ENCODE results near the gene KCNK3. TPM values are rescaled to one million over a fixed set of nuclear protein-coding genes. Genes with fewer than 3 reads are reported as not detected.

Gene KCNK3
- total RNA-seq, 1 donor: not detected

DNA sequence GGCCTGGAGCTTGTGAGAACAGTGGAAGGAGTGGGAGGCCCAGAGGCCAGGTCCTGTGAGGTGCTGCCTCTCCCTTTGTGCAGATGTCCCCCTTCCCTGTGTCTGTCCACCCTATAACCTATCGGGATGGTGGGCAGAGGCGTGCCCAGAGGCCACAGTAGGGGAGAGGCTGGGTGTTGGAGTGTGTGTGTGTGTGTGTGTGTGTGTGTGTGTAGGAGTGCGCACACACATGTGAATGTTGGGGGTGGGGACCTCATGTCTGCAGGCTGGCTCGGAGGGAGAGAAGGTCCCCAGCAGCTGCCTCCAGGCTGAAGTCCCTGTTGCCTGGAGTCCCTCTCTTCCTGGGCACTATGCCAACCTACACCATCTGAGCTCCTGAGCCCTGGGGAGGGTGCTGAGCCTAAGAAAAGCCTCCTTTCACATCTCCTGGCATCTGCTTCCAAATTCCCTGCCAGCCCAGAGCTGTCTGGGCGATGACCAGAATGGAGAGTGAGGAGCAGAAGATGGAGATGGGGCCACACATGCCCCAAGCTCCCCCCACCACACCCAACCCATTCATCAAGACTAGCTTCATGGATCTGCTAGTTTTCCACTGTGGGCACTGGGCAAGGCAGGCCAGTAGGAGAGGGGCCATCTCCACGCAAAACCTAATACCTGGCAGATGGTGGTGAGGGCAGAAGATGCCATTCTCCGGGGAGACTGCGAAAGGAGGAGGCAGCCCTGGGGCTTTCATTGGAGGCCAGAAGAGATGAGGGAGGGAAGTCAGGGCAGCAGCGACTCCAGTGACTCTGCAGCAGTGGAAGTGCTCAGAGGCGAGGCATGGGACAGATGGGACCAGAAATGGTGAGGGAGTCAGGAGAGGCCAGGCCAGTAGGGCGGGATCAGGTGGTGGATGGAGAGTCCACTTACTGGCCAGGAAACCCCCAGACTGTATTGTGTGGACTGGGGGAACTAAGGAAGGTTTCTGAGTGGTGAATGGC, 20.3 kb downstream of the KCNK3 start:
- H3K4me3 ChIP-seq (ENCODE audit: insufficient read depth, low read length): no peak overlapping the region
- no peak overlapping the region for H3K27ac ChIP-seq (ENCODE audit: low read depth, low read length)
- no peak overlapping the region for H2AFZ ChIP-seq (ENCODE audit: low read length)
- peak; percentile 37 for DNase-seq (ENCODE audit: insufficient read length, low spot score, missing footprints)
- H3K4me2 ChIP-seq (ENCODE audit: insufficient read depth, low read length): no peak overlapping the region
- H3K4me1 ChIP-seq (ENCODE audit: insufficient read depth, low read length): no peaks in the 10 kb centered on the region
- no peak for TF ChIP-seq CTCF (IDR thresholded peaks at IDR 0.05; ENCODE audit: extremely low read depth, low read depth, low read length)
- H3K9me3 ChIP-seq (ENCODE audit: low read depth, low read length): no peaks in the 10 kb centered on the region
- no peaks in the 10 kb centered on the region for H4K20me1 ChIP-seq (ENCODE audit: insufficient read depth, low read length)
- no peaks in the 10 kb centered on the region for H3K79me2 ChIP-seq (ENCODE audit: insufficient read depth, low read length)
- no peaks in the 10 kb centered on the region for H3K27me3 ChIP-seq (ENCODE audit: insufficient read depth, low read length)
- no peaks in the 10 kb centered on the region for H3K36me3 ChIP-seq (ENCODE audit: insufficient read depth, low read length)

DNA sequence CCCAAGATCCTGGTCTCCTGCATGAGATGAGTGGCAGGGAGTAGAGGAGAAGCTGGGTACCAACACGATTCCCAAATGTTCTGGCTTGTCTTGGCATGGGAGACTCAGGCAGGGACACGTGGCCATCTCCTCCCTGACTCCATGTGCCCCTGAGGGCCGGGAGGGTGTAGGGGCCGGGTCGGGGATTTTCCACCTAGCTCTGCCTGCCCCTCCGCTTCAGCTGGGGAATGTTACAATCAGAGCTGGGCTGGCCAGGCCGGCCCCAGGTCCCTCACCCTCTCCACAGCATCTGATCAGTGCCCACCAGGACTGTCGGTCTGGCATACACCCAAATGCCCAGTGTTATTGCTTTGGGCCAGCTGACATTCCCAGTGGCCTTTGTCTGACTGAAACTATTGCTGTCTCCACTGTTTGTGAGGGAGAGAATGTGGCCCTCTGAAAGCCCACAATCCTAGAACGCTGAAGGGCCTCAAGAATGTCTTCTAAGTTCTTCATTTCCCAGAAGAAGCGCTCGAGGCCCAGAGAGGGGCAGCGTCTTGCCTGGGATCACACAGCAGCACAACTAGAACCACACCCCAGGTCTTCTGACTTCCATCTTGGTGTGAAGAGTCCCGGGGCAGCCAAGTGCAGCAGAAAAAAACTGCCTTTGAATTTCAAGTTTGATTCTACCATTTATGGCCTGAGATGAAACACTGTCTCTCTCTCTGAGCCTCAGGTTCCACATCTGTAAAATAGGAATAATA, 23.2 kb downstream of the KCNK3 start:
- no peak overlapping the region for H2AFZ ChIP-seq (ENCODE audit: low read length)

DNA sequence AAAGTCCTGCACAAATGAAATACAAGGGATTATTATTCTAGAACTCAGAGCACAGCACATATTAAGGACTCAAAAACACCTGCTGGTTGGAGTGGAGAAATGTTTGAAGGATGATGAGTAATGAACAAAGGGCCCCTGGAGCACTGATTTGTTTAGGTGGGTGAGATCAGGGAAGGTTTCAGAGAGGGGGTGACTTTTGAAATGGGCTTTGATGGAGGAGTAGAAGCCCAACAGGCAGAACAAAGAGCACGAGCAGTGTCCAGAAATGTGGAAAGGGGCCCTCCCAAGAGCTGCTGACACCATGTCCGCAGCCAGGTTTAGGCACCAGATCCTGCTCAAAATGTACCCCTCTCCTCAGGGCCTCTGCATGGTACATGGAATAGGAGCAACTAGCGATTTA, 23.8 kb downstream of the KCNK3 start:
- H3K36me3 ChIP-seq (ENCODE audit: insufficient read depth, low read length): no peaks in the 10 kb centered on the region
- no peaks in the 10 kb centered on the region for H3K9me3 ChIP-seq (ENCODE audit: low read depth, low read length)
- no peak for DNase-seq (ENCODE audit: insufficient read length, low spot score, missing footprints)
- no peak overlapping the region for H2AFZ ChIP-seq (ENCODE audit: low read length)
- H3K27ac ChIP-seq (ENCODE audit: low read depth, low read length): no peak overlapping the region
- no peaks in the 10 kb centered on the region for H3K27me3 ChIP-seq (ENCODE audit: insufficient read depth, low read length)
- H3K4me3 ChIP-seq (ENCODE audit: insufficient read depth, low read length): no peak overlapping the region
- no peak for TF ChIP-seq CTCF (IDR thresholded peaks at IDR 0.05; ENCODE audit: extremely low read depth, low read depth, low read length)
- peaks cover 18% of the 10 kb centered on the region for H3K4me1 ChIP-seq (ENCODE audit: insufficient read depth, low read length)
- no peaks in the 10 kb centered on the region for H3K79me2 ChIP-seq (ENCODE audit: insufficient read depth, low read length)
- no peak overlapping the region for H3K4me2 ChIP-seq (ENCODE audit: insufficient read depth, low read length)
- no peaks in the 10 kb centered on the region for H4K20me1 ChIP-seq (ENCODE audit: insufficient read depth, low read length)

More for the DNA sequence above, 23.2 kb downstream of the KCNK3 start:
- no peaks in the 10 kb centered on the region for H3K79me2 ChIP-seq (ENCODE audit: insufficient read depth, low read length)
- no peaks in the 10 kb centered on the region for H3K9me3 ChIP-seq (ENCODE audit: low read depth, low read length)
- no peak overlapping the region for H3K4me2 ChIP-seq (ENCODE audit: insufficient read depth, low read length)
- no peak for TF ChIP-seq CTCF (IDR thresholded peaks at IDR 0.05; ENCODE audit: extremely low read depth, low read depth, low read length)
- H4K20me1 ChIP-seq (ENCODE audit: insufficient read depth, low read length): no peaks in the 10 kb centered on the region
- DNase-seq (ENCODE audit: insufficient read length, low spot score, missing footprints): no peak
- H3K36me3 ChIP-seq (ENCODE audit: insufficient read depth, low read length): no peaks in the 10 kb centered on the region
- H3K4me1 ChIP-seq (ENCODE audit: insufficient read depth, low read length): peaks cover 11% of the 10 kb centered on the region
- no peak overlapping the region for H3K27ac ChIP-seq (ENCODE audit: low read depth, low read length)
- H3K27me3 ChIP-seq (ENCODE audit: insufficient read depth, low read length): no peaks in the 10 kb centered on the region
- H3K4me3 ChIP-seq (ENCODE audit: insufficient read depth, low read length): no peak overlapping the region

GRCh38 chr2:26716769-26717168, 24.2 kb downstream of the KCNK3 start:
- Histone ChIP-seq H3K9me3 (ENCODE audit: low read depth, low read length) (no peaks in the 10 kb centered on the region), H2AFZ (ENCODE audit: low read length) (no peak overlapping the region), H3K4me1 (ENCODE audit: insufficient read depth, low read length) (peaks cover 20% of the 10 kb centered on the region), H3K27me3 (ENCODE audit: insufficient read depth, low read length) (no peaks in the 10 kb centered on the region), H3K36me3 (ENCODE audit: insufficient read depth, low read length) (no peaks in the 10 kb centered on the region), H4K20me1 (ENCODE audit: insufficient read depth, low read length) (no peaks in the 10 kb centered on the region), H3K4me3 (ENCODE audit: insufficient read depth, low read length) (no peak overlapping the region), H3K27ac (ENCODE audit: low read depth, low read length) (no peak overlapping the region), H3K79me2 (ENCODE audit: insufficient read depth, low read length) (no peaks in the 10 kb centered on the region), H3K4me2 (ENCODE audit: insufficient read depth, low read length) (no peak overlapping the region)
- no peak for DNase-seq (ENCODE audit: insufficient read length, low spot score, missing footprints)
- no peak for TF ChIP-seq CTCF (IDR thresholded peaks at IDR 0.05; ENCODE audit: extremely low read depth, low read depth, low read length)
